HL-60/S4 treated with phorbol 12-myristate 13-acetate at 8.2 ng/mL for 4 days and 3 days (cell line): Measurements from ENCODE around the gene GAS6.
"Not testable (repeated sequence)": the region's sequence is repeated elsewhere in the genome, so short reads cannot be mapped to it uniquely, and the experiment has no call there.

ENCODE experiments used
- in situ Hi-C: fragments of 300-500 bp; cut with MboI; formaldehyde crosslinking; loops from 2 replicates; pipeline ENCODE4 v1.15.0; 2022; ENCODE audit warnings: low sequenced_read_pairs

Gene GAS6

DNA sequence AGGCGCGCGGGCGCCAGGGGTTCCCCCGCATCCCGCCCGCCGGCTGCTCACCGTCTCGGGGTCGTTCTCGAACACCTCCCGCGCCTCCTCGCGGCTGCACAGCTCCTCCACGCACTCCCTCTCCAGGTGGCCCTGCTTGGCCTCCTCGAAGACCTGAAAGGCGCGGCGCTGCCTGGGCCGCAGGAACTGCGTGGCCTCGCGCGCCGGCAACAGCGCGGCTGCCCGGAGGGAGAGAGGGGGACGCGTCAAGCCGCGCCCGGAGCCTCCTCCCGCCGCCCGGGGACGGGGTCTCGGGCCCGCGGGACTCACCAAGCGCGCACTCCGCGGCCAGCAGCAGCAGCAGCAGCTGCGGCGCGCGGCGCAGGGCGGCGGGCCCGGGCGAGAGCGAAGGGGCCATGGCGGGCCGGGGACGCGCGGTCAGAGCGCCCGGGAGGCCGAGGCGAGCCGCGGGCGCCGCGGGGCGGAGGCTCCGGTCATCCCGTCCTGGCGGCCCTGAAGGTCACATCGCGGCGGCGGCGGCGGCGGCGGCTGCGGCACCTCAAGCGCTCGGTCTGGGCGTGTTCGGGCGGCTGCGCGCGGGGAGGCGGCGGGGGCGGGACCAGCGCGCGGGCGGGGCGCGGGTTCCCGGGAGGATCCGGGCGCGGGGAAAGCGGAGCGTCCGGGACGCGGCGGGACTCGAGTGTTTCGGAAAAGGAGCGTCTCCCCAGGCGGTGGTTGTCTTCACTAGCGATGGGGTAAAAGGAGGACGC is at the start of gene GAS6:
Gene GAS6 (minus strand): TSS at position 553 of the 749 bp plus-strand sequence. CDS start 156 bp downstream, at position 397.
- in situ Hi-C loops = no loop called here

- in situ Hi-C loops = not testable (repeated sequence)
Observed at GRCh38 chr13:113913408-113913807, 49.5 kb upstream of the GAS6 start.

- in situ Hi-C loops = no loop called here
Observed at GRCh38 chr13:113912596-113912995, 48.7 kb upstream of the GAS6 start.

DNA sequence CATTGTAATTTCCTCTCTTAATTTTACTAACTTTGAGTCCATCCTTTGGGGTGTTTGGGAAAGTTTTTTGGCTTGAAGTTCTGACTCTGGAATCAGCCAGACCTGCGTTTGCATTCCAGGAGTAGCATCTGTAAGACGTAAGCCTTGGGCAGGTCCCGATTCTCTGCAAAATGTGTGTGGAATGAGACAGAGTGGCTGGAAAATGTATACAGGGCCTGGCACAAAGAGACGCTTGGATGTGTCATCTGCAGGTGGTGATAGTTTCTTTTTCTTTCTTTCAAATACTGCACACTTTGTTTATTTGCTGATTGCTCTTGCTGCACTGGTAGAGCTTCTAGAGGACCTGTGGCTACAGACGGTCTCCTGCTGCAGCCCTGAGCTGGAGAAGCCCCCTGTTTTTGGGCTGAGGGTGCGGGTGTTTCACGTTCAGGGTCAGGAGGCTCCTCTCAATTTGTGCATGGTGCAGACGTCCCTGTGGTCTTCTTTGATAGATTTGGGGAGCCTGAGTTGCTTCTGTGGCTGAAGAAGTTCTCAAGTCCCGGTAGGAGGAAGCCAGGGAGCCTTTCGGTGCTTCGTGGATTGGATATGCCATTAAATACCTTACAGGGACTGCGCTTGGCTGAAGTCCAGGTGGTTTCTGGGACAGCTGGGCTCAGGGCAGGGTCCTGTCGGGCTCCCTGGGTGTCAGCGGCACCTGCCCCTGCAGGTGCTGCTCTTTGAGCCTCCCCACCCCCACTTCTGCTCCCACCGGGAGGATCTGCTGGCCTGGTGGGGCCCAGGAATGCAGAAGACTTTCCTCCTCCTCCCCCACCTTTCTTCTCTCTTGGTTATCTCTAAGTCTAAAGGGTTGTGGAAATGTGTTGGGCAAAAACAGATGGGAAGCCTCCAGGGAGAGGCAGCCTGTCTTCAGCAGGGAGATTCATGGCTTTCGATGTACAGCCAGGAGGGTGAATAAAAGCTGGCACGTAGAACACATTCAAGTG is 44.0 kb upstream of the GAS6 start:
- in situ Hi-C loops = no loop called here

DNA sequence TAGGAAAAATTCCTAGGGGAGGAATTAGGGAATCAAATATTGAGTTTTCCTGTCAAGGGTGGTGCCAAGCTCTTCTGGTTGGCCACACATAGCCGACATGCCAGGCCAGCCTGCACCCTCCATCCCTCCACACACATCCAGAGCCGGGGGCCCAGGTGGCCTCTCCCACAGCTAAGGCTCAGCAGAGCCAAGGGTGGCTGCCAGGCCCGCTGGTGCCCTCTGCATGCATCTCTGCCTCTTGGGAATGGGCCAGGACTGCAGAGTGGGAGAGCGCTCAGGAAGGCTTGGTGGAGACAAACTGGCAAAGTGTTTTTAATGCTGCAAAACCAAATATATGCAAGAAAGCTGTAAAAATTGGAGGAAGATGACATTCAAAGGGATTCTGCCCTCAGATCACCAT is 42.7 kb upstream of the GAS6 start:
- in situ Hi-C loops = no loop called here

DNA sequence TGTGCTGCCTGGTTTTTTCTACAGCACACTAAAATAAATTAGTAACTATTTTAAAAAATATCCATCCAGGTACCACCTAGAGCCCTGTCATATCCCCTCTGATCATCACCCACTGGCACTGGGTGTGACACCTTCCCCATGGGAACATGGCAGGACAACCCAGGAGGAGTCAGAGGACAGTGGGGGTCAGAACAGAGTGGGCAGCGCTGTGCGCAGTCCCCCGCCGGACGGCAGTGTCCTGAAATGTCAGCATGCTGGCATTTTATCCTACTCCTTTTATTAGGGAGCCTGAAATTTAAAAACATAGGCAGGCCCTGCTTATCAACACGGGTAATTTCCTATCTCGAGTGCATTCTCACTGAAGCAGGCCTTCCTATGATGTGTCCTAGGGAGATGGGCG is 42.1 kb upstream of the GAS6 start:
- in situ Hi-C loops = no loop called here

DNA sequence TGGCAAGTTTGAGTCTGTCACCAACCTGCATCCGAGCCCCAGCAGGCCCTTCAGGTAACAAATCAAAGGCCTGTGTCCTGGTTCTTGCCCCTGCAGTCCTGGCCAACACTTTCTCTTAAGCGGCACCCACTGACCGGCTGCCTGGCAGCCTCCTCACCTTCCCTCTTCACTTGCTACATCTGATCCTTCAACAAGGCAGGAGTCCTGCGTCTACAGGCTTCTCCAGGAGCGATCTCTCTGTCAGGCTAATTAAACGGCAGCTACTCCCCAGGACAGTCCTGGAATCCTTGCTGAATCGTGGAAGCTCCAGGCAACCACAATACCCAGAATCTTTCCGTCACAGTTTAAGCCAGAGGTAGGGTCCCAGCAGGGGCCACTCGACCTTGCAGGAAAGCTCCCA is 41.1 kb upstream of the GAS6 start:
- in situ Hi-C loops = no loop called here

DNA sequence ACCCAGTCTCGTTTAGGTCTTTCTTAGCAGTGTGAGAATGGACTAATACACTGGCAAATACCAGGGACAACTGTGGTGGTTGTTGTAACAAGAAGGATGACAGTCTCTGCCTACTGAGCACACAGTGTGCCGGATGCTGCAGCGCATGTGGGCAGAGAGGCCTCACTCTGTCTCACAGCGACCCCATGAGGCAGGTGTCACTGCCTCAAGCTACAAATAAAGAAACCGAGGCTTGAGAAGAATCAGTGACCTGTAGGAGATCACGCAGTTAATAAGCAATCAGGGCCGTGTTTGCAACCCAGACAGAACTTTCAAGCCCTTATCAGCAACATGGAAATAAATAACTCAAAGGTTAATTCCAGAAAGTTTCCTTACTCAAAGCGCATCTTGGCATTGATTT is 40.5 kb upstream of the GAS6 start:
- in situ Hi-C loops = no loop called here

DNA sequence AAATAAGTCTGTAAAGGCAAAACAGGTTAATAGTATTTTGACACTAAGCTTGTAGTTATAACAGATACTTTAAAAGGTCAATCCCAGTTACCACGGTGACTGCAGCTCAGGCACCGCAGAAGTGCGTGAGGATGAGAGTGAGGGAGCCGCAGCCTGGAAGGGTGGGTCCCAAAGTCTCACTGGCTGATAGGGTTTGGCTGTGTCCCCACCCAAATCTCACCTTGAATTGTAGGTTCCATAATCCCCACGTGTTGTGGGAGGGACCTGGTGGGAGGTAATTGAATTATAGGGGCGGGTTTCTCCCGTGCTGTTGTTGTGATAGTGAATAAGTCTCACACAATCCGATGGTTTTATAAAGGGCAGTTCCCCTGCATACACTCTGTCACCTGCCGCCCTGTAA is 40.0 kb upstream of the GAS6 start:
- in situ Hi-C loops = no loop called here

GRCh38 chr13:113902986-113903775 is 39.3 kb upstream of the GAS6 start:
- in situ Hi-C loops = no loop called here

GRCh38 chr13:113902481-113902880 is 38.6 kb upstream of the GAS6 start:
- in situ Hi-C loops = no loop called here

GRCh38 chr13:113901642-113902041 is 37.8 kb upstream of the GAS6 start:
- in situ Hi-C loops = no loop called here

- in situ Hi-C loops = no loop called here
Observed at GRCh38 chr13:113901231-113901630, 37.4 kb upstream of the GAS6 start.

DNA sequence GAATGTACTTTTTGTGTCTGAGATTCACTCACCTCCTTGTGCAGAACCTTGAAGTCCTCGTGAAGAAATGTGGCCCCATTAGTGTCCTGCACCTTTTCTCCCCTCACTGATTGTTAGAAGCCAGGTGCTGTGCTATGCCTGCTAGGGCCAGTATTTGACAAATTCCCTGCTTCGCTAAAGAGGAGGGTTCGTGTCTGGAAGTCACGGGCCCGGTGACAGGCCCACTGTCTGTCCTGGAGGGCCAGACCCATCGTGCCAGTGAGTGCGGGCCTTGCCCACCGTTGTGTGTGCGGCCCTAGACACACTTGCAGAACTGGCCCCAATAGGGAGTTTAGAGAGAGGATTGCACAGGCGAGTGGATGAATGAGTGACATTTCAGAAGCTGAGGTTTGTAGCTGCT is 36.8 kb upstream of the GAS6 start:
- in situ Hi-C loops = no loop called here

- in situ Hi-C loops = no loop called here
Observed at GRCh38 chr13:113898391-113898790, 34.5 kb upstream of the GAS6 start.

DNA sequence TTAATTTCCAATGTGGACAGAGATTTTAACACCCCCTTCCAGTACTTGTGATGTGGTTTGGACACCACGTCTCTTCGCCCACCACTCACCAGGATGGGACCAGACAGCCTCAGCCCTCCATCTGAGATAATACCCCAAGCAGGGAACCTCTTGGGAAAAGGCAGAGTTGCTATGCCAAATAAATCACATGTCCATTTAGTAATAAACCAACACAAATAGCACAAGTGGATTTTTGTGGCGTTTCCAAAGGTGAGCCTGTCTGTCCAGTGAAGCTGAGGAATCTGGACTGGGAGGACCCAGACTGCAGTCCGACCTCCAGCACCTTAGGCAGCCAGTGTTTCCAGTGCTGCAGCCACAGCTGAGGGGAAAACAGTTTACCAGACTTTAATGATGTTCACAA is 34.1 kb upstream of the GAS6 start:
- in situ Hi-C loops = no loop called here

GRCh38 chr13:113897161-113897560 is 33.3 kb upstream of the GAS6 start:
- in situ Hi-C loops = no loop called here

DNA sequence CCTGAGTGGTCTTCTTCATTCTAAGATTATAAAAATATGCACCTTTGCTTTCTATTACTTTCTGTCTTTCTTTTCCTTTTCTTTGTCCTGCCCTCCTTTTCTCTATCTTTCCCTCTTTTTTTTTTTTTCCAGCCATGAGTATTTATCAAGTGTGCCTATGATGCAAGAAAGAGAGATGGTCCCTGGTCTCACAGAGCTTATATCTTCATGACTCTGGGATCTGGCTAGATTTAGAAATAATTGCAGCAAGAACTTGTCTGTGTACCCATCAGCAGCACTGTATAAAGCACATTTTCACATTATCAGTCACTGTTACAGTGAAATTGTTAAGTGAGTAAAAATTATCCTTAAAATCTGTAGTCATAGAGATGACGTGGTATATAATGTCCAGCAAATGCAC is 31.6 kb upstream of the GAS6 start:
- in situ Hi-C loops = no loop called here

DNA sequence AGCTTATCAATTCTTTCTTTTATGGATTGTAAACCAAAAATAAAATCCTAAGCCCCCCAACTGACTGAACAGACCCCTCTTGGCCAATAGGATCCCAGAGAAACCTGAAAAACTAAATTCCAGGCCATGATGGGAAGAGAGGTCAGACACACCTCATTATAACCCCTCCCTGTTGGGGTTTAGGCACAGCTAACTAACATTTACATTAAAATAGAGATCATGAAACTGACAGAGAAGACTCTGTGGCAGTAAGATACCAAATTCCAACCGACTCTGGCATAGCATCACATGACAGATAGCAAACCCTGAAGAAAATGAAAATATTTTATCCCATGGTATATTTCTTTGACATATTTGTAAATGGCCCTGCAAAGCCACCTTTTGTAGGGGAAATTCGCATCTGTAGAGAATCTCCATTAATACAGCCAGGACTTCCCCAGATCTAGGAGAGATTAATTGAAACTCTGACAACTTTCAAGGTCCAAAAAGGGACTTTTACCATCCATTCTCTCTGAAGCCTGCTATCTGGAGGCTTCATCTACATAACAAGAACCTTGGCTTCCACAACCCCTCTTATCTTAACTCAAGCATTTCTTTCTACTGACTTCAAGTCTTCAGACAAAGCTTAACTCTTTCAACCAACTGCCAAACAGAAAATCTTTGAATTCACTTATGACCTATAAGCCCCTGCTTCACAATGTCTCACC is 27.1 kb upstream of the GAS6 start:
- in situ Hi-C loops = no loop called here

- in situ Hi-C loops = no loop called here
Observed at GRCh38 chr13:113889467-113889866, 25.6 kb upstream of the GAS6 start.
